NT2/D1 (cell line): ENCODE results near the gene LHX6.

ENCODE experiments used
- SUZ12 ChIP-seq: IDR thresholded peaks from 2 replicates; pipeline ENCODE4 v1.6.1; 2011; ENCODE audit not compliant: insufficient read length, insufficient read depth; ENCODE audit errors: extremely low read depth
- ZNF274 ChIP-seq: IDR thresholded peaks from 2 replicates; pipeline ENCODE4 v1.6.1; 2011; ENCODE audit warnings: mild to moderate bottlenecking, low read depth, low read length

DNA sequence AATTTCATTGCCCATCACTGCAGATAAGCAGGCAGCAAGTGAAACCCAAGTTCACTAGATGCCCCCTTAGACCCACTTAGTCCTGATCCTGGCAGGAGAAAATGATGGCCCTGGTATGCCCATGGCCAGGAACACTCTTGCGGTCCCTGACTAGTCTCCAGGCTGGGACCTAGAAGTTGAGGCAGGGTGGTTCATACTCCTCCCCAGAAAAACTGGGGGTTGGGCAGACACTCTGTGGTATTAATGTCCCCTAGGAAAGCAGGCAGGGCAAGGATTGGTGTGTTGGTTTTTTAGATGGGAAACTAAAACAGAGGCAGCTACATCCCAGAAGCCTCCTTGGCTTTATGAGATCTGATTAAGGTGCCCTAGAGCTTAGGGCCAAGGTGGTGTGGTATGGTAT is 13.1 kb downstream of the LHX6 start:
- TF ChIP-seq SUZ12 (no peak), ZNF274 (no peak)
